A673 (cell line): ENCODE measurements around the gene DDAH1.

Experiments
- EZH2 ChIP-seq: fragments of 200-600 bp; sonication (generic); IDR thresholded peaks from 2 replicates; pipeline ENCODE4 v1.6.1; 2017; ENCODE audit warnings: borderline replicate concordance, low read depth, mild to moderate bottlenecking, mixed read lengths, antibody characterized with exemption, low read length; ENCODE audit not compliant: poor library complexity, severe bottlenecking
- TF ChIP-seq, protein P1 (sequence below): fragments of 300-800, 200-600 bp; sonication (generic); conservative IDR thresholded peaks from 2 replicates; pipeline ENCODE4 v1.5.1; 2017; ENCODE audit warnings: low read depth, mild to moderate bottlenecking, antibody characterized with exemption, low read length, moderate library complexity, mixed read lengths

DNA sequence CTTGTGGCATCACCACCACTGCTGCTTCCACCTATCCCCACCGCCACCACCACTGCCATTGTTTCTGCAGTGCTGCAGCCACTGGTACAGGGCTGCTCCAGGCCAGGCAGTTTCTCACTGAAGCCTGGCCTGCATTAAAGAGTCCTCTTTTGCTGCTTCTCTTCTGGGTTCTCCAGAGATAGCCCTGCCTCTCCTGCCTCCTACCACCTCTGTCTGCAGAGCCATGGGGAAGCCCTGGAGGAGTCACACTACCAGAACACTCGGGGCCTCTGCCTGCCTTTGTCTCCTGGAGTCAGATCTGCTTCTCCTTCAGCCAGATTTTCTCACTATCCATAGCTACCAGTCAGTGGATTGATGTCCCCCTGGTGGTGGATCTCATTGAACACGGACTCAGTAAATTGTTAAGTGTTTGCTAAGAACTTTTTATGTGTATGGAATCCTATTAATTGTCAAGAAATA lies 37.7 kb upstream of the DDAH1 start:
- TF ChIP-seq, protein P1, sequence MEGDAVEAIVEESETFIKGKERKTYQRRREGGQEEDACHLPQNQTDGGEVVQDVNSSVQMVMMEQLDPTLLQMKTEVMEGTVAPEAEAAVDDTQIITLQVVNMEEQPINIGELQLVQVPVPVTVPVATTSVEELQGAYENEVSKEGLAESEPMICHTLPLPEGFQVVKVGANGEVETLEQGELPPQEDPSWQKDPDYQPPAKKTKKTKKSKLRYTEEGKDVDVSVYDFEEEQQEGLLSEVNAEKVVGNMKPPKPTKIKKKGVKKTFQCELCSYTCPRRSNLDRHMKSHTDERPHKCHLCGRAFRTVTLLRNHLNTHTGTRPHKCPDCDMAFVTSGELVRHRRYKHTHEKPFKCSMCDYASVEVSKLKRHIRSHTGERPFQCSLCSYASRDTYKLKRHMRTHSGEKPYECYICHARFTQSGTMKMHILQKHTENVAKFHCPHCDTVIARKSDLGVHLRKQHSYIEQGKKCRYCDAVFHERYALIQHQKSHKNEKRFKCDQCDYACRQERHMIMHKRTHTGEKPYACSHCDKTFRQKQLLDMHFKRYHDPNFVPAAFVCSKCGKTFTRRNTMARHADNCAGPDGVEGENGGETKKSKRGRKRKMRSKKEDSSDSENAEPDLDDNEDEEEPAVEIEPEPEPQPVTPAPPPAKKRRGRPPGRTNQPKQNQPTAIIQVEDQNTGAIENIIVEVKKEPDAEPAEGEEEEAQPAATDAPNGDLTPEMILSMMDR = peak; percentile 78
- no peak for TF ChIP-seq EZH2
